Measurements from ENCODE around the gene COL15A1.
A peak's percentile ranks its signal among the peaks of the same experiment; 100 is the strongest.
"Not testable (repeated sequence)": the region's sequence is repeated elsewhere in the genome, so short reads cannot be mapped to it uniquely, and the experiment has no call there.

Gene COL15A1
- long read RNA-seq, donor 1, full-length matches to known transcripts: 3 of 20 reads
- long read RNA-seq, donor 1, partial matches to known transcripts: 17 of 20 reads
- long read RNA-seq, donor 1, other reads (novel, unspliced or antisense): 0 of 20 reads
- long read RNA-seq, donor 2, full-length matches to known transcripts: 2 of 2 reads
- long read RNA-seq, donor 2, partial matches to known transcripts: 0 of 2 reads
- long read RNA-seq, donor 2, other reads (novel, unspliced or antisense): 0 of 2 reads
- long read RNA-seq, donor 3, full-length matches to known transcripts: 1 of 1 reads
- long read RNA-seq, donor 3, partial matches to known transcripts: 0 of 1 reads
- long read RNA-seq, donor 3, other reads (novel, unspliced or antisense): 0 of 1 reads
- long read RNA-seq, donor 4: 0 reads
- long read RNA-seq, donor 5, partial matches to known transcripts: 0 of 1 reads
- long read RNA-seq, donor 5, other reads (novel, unspliced or antisense): 0 of 1 reads
- long read RNA-seq, donor 6, partial matches to known transcripts: 0 of 3 reads
- long read RNA-seq, donor 6, other reads (novel, unspliced or antisense): 0 of 3 reads
- long read RNA-seq, donor 7, partial matches to known transcripts: 7 of 10 reads
- long read RNA-seq, donor 7, other reads (novel, unspliced or antisense): 0 of 10 reads
- long read RNA-seq, donor 8, partial matches to known transcripts: 31 of 32 reads
- long read RNA-seq, donor 8, other reads (novel, unspliced or antisense): 0 of 32 reads

- DNase-seq: peak; percentile 70
Measured at GRCh38 chr9:98943682-98944056, at the start of gene COL15A1. Gene COL15A1 (plus strand): TSS chr9:98943907. CDS start chr9:98944062, 155 bp downstream.

GRCh38 chr9:98894171-98894570 lies 49.5 kb upstream of the COL15A1 start:
- no peak for DNase-seq

- DNase-seq: no peak
Measured at GRCh38 chr9:98894761-98895160, 48.9 kb upstream of the COL15A1 start.

GRCh38 chr9:98896632-98897031 lies 47.1 kb upstream of the COL15A1 start:
- DNase-seq: no peak

GRCh38 chr9:98897745-98898144 lies 46.0 kb upstream of the COL15A1 start:
- no peak for DNase-seq

- peak; percentile 16 for DNase-seq
Measured at GRCh38 chr9:98899408-98900056, 44.2 kb upstream of the COL15A1 start.

GRCh38 chr9:98900244-98900643 lies 43.5 kb upstream of the COL15A1 start:
- DNase-seq: no peak

GRCh38 chr9:98900725-98901124 lies 43.0 kb upstream of the COL15A1 start:
- DNase-seq: no peak

- DNase-seq: not testable (repeated sequence)
Measured at GRCh38 chr9:98901843-98902242, 41.9 kb upstream of the COL15A1 start.

- no peak for DNase-seq
Measured at GRCh38 chr9:98902516-98902915, 41.2 kb upstream of the COL15A1 start.

- no peak for DNase-seq
Measured at GRCh38 chr9:98902925-98903324, 40.8 kb upstream of the COL15A1 start.

GRCh38 chr9:98903961-98904411 lies 39.7 kb upstream of the COL15A1 start:
- DNase-seq: no peak

GRCh38 chr9:98905015-98905414 lies 38.7 kb upstream of the COL15A1 start:
- DNase-seq: no peak

GRCh38 chr9:98906273-98907040 lies 37.2 kb upstream of the COL15A1 start:
- DNase-seq: no peak

GRCh38 chr9:98907055-98907454 lies 36.7 kb upstream of the COL15A1 start:
- DNase-seq: peak; percentile 18

- DNase-seq: no peak
Measured at GRCh38 chr9:98908897-98909634, 34.6 kb upstream of the COL15A1 start.

GRCh38 chr9:98909935-98910334 lies 33.8 kb upstream of the COL15A1 start:
- DNase-seq: no peak

GRCh38 chr9:98911042-98911441 lies 32.7 kb upstream of the COL15A1 start:
- DNase-seq: no peak

GRCh38 chr9:98911738-98912137 lies 32.0 kb upstream of the COL15A1 start:
- DNase-seq: not testable (repeated sequence)

- DNase-seq: no peak
Measured at GRCh38 chr9:98912450-98912849, 31.3 kb upstream of the COL15A1 start.

- no peak for DNase-seq
Measured at GRCh38 chr9:98913044-98913443, 30.7 kb upstream of the COL15A1 start.

Measured in right kidney (tissue), 9 donors.